Endothelial cell of umbilical vein (primary cell): ENCODE measurements around the gene TBC1D9B.

ENCODE experiments used
- EZH2 ChIP-seq: IDR thresholded peaks from 2 replicates; pipeline ENCODE4 v1.6.1; 2012; ENCODE audit warnings: borderline replicate concordance, low read depth, mild to moderate bottlenecking, moderate library complexity, low read length, inconsistent platforms; ENCODE audit not compliant: severe bottlenecking
- JUN ChIP-seq: IDR thresholded peaks from 2 replicates; pipeline ENCODE4 v1.6.1; 2011; ENCODE audit warnings: borderline replicate concordance, low read depth; ENCODE audit not compliant: insufficient read length, insufficient read depth
- MYC ChIP-seq: IDR thresholded peaks from one replicate; pipeline ENCODE4 v1.6.1; 2011; ENCODE audit warnings: mild to moderate bottlenecking, low read depth, low read length
- POLR2A ChIP-seq: IDR thresholded peaks from 2 replicates; pipeline ENCODE4 v1.6.1; 2012; ENCODE audit warnings: low read depth, mild to moderate bottlenecking, control low read depth, low read length
- POLR2AphosphoS5 ChIP-seq: IDR thresholded peaks from 2 replicates; pipeline ENCODE4 v1.6.1; 2012; ENCODE audit warnings: low read depth, mild to moderate bottlenecking, control low read depth, low read length, moderate library complexity; ENCODE audit not compliant: insufficient read depth
- TF ChIP-seq, protein P1 (sequence below), 2 donors: IDR thresholded peaks; 1 replicate in 1 of 2; 2 replicates in 1 of 2; pipeline ENCODE4 v1.5.1; 2011; ENCODE audit warnings: low read length in 2 of 2, mild to moderate bottlenecking in 2 of 2, moderate library complexity in 2 of 2, control low read depth in 1 of 2, inconsistent platforms in 1 of 2, low read depth in 1 of 2; ENCODE audit not compliant: insufficient read depth in 1 of 2; ENCODE audit errors: extremely low read depth in 1 of 2

DNA sequence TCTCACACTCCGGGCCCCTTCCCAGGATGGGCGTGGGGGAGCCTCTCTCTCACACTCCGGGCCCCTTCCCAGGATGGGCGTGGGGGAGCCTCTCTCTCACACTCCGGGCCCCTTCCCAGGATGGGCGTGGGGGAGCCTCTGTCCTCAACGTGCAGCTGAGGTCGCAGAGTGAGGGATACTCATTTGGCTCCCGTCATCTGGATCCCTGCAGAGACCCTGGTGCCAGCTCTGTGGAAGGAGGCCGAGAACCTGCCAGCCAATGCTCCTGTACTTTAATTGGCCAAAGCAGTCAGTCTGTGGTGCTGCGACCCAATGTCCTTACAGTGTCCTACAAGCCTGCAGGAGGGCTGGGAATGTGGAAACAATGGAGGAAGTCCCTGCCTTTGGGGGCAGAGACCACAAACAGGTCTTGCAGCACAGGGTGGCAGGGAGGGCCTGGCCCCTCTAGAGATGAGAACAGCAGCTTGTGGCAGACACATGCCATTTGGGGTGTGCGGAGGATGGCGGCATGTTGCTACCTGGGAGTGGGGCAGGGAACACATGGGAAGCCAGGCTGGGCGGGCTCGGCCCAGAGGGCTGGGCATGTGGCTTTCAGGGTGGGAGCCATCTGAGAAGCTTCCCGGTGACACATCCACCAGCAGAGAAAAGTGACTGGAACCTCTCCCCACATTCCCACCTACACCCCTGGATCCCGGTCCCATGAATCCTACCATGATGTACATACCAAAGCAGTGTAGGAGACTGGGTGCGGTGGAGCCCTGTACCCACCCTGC lies 35.5 kb downstream of the TBC1D9B start:
- TF ChIP-seq, protein P1, sequence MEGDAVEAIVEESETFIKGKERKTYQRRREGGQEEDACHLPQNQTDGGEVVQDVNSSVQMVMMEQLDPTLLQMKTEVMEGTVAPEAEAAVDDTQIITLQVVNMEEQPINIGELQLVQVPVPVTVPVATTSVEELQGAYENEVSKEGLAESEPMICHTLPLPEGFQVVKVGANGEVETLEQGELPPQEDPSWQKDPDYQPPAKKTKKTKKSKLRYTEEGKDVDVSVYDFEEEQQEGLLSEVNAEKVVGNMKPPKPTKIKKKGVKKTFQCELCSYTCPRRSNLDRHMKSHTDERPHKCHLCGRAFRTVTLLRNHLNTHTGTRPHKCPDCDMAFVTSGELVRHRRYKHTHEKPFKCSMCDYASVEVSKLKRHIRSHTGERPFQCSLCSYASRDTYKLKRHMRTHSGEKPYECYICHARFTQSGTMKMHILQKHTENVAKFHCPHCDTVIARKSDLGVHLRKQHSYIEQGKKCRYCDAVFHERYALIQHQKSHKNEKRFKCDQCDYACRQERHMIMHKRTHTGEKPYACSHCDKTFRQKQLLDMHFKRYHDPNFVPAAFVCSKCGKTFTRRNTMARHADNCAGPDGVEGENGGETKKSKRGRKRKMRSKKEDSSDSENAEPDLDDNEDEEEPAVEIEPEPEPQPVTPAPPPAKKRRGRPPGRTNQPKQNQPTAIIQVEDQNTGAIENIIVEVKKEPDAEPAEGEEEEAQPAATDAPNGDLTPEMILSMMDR (IDR thresholded peaks at IDR 0.05; ENCODE audit: extremely low read depth in 1 of 2, insufficient read depth in 1 of 2, low read depth in 1 of 2, low read length in 2 of 2) = no peak
- TF ChIP-seq EZH2 (no peak), POLR2A (no peak), MYC (no peak), POLR2AphosphoS5 (no peak), JUN (no peak)
